Endothelial cell of umbilical vein (primary cell): ENCODE measurements around the gene NF2. TPM values are rescaled to one million over a fixed set of nuclear protein-coding genes. Genes with fewer than 3 reads are reported as not detected.
"Not testable (repeated sequence)": the region's sequence is repeated elsewhere in the genome, so short reads cannot be mapped to it uniquely, and the experiment has no call there.

Experiments used
- BruUV-seq: library from RNA; stranded (reverse); fragments of 400-500 nt; replicated peaks from 2 replicates; lab custom pipeline; 2021; lab: Mats Ljungman, UMichigan
- CTCF ChIA-PET: fragments of 300-600, 350-600 bp; sonication (Branson Sonifier 250); formaldehyde crosslinking; loops from one replicate; lab custom pipeline; 2021; ENCODE audit warnings: antibody characterized with exemption, inconsistent platforms; lab: Charles Lee
- POLR2A ChIA-PET: fragments of 300-600, 350-600 bp; sonication (Branson Sonifier 250); formaldehyde crosslinking; loops from one replicate; lab custom pipeline; 2021; ENCODE audit warnings: antibody characterized with exemption, inconsistent platforms; lab: Charles Lee
- DNase-seq: peaks from one replicate; pipeline ENCODE4 v3.0.0-alpha.2; 2011; ENCODE audit warnings: low read depth, low spot score
- FAIRE-seq: peaks from 2 replicates; lab custom pipeline; 2011; peaks lifted over from hg19 to GRCh38; lab: Jason Lieb, UNC
- H2AFZ ChIP-seq: 2 replicates; pipeline ENCODE4 v1.6.0; 2012; ENCODE audit warnings: low read depth, low read length, control low read depth, inconsistent platforms
- H3K27ac ChIP-seq: 2 replicates; pipeline ENCODE4 v1.5.1; 2011; ENCODE audit warnings: low read depth, mild to moderate bottlenecking, control low read depth, low read length, moderate library complexity; ENCODE audit not compliant: insufficient read depth
- H3K27me3 ChIP-seq, 2 experiments: 2 replicates each; pipeline versions ENCODE4 v1.6.0 to v1.6.1; 2011; ENCODE audit warnings: low read length in 2 of 2, mixed read lengths in 1 of 2; ENCODE audit not compliant: control insufficient read depth in 2 of 2, insufficient read depth in 2 of 2
- H3K36me3 ChIP-seq, 2 experiments: 2 replicates in 1 of 2; 3 replicates in 1 of 2; pipeline ENCODE4 v1.5.1; 2011; ENCODE audit warnings: low read length in 2 of 2, mild to moderate bottlenecking in 1 of 2, moderate library complexity in 1 of 2; ENCODE audit not compliant: control insufficient read depth in 2 of 2, insufficient read depth in 2 of 2; ENCODE audit errors: extremely low read depth in 1 of 2
- H3K4me1 ChIP-seq: 3 replicates; pipeline ENCODE4 v1.5.1; 2011; ENCODE audit warnings: mild to moderate bottlenecking, low read length; ENCODE audit not compliant: control insufficient read depth, insufficient read depth; ENCODE audit errors: extremely low read depth
- H3K4me2 ChIP-seq: 2 replicates; pipeline ENCODE4 v1.6.1; 2011; ENCODE audit warnings: low read length, control low read depth, mixed read lengths; ENCODE audit not compliant: insufficient read depth
- H3K4me3 ChIP-seq, 3 experiments: fragments of 200-600 bp in 1 of 3; sonication (generic), shearing (Covaris generic) in 1 of 3; replicated peaks in 1 of 3; 2 replicates each; pipeline ENCODE4 v1.5.1; 2011 to 2016; ENCODE audit warnings: control low read depth in 3 of 3, low read length in 3 of 3, mild to moderate bottlenecking in 2 of 3, inconsistent platforms in 1 of 3, low read depth in 1 of 3, moderate library complexity in 1 of 3; ENCODE audit not compliant: insufficient read depth in 1 of 3
- H3K79me2 ChIP-seq: 2 replicates; pipeline ENCODE4 v1.6.0; 2012; ENCODE audit warnings: low read length, inconsistent platforms; ENCODE audit not compliant: control insufficient read depth, insufficient read depth
- H3K9ac ChIP-seq: replicated peaks from 2 replicates; pipeline ENCODE3; 2011; ENCODE audit warnings: low read length, control low read depth; ENCODE audit not compliant: insufficient read depth; ENCODE audit errors: extremely low read depth
- H3K9me1 ChIP-seq: replicated peaks from 3 replicates; pipeline ENCODE4 v1.6.0; 2011; ENCODE audit warnings: mild to moderate bottlenecking, low read length; ENCODE audit not compliant: control insufficient read depth, insufficient read depth; ENCODE audit errors: extremely low read depth
- H3K9me3 ChIP-seq: replicated peaks from 2 replicates; pipeline ENCODE4 v1.5.1; 2012; ENCODE audit warnings: low read length, inconsistent platforms; ENCODE audit not compliant: control insufficient read depth, insufficient read depth
- H4K20me1 ChIP-seq: replicated peaks from 2 replicates; pipeline ENCODE3; 2011; ENCODE audit warnings: mild to moderate bottlenecking, low read length; ENCODE audit not compliant: control insufficient read depth, insufficient read depth; ENCODE audit errors: extremely low read depth
- EZH2 ChIP-seq: IDR thresholded peaks from 2 replicates; pipeline ENCODE4 v1.6.1; 2012; ENCODE audit warnings: borderline replicate concordance, low read depth, mild to moderate bottlenecking, moderate library complexity, low read length, inconsistent platforms; ENCODE audit not compliant: severe bottlenecking
- FOS ChIP-seq: IDR thresholded peaks from 2 replicates; pipeline ENCODE4 v1.6.1; 2011; ENCODE audit warnings: mild to moderate bottlenecking, low read length, moderate library complexity, borderline replicate concordance; ENCODE audit not compliant: insufficient read depth
- GATA2 ChIP-seq: IDR thresholded peaks from 2 replicates; pipeline ENCODE4 v1.7.0; 2011; ENCODE audit warnings: low read depth, mild to moderate bottlenecking, moderate library complexity, mixed read lengths, low read length; ENCODE audit not compliant: insufficient read length, insufficient read depth
- JUN ChIP-seq: IDR thresholded peaks from 2 replicates; pipeline ENCODE4 v1.6.1; 2011; ENCODE audit warnings: borderline replicate concordance, low read depth; ENCODE audit not compliant: insufficient read length, insufficient read depth
- MYC ChIP-seq: IDR thresholded peaks from one replicate; pipeline ENCODE4 v1.6.1; 2011; ENCODE audit warnings: mild to moderate bottlenecking, low read depth, low read length
- POLR2A ChIP-seq: IDR thresholded peaks from 2 replicates; pipeline ENCODE4 v1.6.1; 2012; ENCODE audit warnings: low read depth, mild to moderate bottlenecking, control low read depth, low read length
- POLR2AphosphoS5 ChIP-seq: IDR thresholded peaks from 2 replicates; pipeline ENCODE4 v1.6.1; 2012; ENCODE audit warnings: low read depth, mild to moderate bottlenecking, control low read depth, low read length, moderate library complexity; ENCODE audit not compliant: insufficient read depth
- dilution Hi-C: fragments of 300-500 bp; cut with MboI; formaldehyde crosslinking; loops from one replicate; pipeline ENCODE4 v1.15.0; 2019; ENCODE audit warnings: low sequenced_read_pairs; ENCODE audit not compliant: extremely low pct_ligation_motif_present
- intact Hi-C: fragments of 100-400 bp; cut with micrococcal nuclease; formaldehyde crosslinking; loops from one replicate; pipeline ENCODE4 v1.10.0; 2022
- polyA plus RNA-seq, 4 experiments: library from polyadenylated mRNA; depleted of rRNA in 3 of 4; stranded (reverse) in 3 of 4; unstranded in 1 of 4; fragments of >200 nt; gene quantifications; 2 replicates each; pipeline versions ENCODE4 v1.2.1 to v1.2.3, GENCODE V29; 2011 to 2012; ENCODE audit warnings: missing spikeins in 1 of 4
- total RNA-seq: library from RNA; stranded (reverse); gene quantifications from 2 replicates; pipeline ENCODE4 v1.2.3, GENCODE V29; 2021
- TF ChIP-seq, protein P1 (sequence below), 2 donors: IDR thresholded peaks; 1 replicate in 1 of 2; 2 replicates in 1 of 2; pipeline ENCODE4 v1.5.1; 2011; ENCODE audit warnings: low read length in 2 of 2, mild to moderate bottlenecking in 2 of 2, moderate library complexity in 2 of 2, control low read depth in 1 of 2, inconsistent platforms in 1 of 2, low read depth in 1 of 2; ENCODE audit not compliant: insufficient read depth in 1 of 2; ENCODE audit errors: extremely low read depth in 1 of 2
- TF ChIP-seq, protein P2 (sequence below): IDR thresholded peaks from 2 replicates; pipeline ENCODE4 v1.6.1; 2011; ENCODE audit not compliant: insufficient read depth, insufficient read length

NF2 gene
- total and polyA plus RNA-seq, 2 donors (not counting 3 experiments of a cell fraction or from before 2014, with no cell fraction given) = 27.8 to 115 TPM

DNA sequence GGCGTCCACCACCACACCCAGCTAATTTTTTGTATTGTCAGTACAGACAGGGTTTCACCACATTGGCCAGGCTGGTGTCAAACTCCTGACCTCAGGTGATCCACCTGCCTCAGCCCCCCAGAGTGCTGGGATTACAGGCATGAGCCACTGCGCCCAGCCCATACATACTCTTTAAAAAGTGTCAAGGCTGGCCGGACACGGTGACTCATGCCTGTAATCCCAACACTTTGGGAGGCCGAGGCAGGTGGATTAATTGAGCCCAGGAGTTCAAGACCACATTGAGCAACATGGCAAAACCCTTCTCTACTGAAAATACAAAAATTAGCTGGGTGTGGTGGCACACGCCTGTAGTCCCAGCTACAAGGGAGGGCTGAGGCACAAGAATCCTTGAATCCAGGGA, 9.0 kb upstream of the NF2 start:
- dilution Hi-C loops, H3K9me3 ChIP-seq, H3K27ac ChIP-seq, intact Hi-C loops, H3K4me1 ChIP-seq, FAIRE-seq, H3K4me2 ChIP-seq, H4K20me1 ChIP-seq, DNase-seq, BruUV-seq, POLR2A ChIA-PET, H3K4me3 ChIP-seq, H2AFZ ChIP-seq, H3K27me3 ChIP-seq, H3K9me1 ChIP-seq, H3K79me2 ChIP-seq, H3K9ac ChIP-seq, H3K36me3 ChIP-seq: not testable (repeated sequence)
- CTCF ChIA-PET = interaction anchor here (0.7 to 1.6 kb wide), 4 partner anchors 11 to 228 kb away, joined by 3 to 4 read pairs (median 4); no protein-coding TSS in a partner anchor

DNA sequence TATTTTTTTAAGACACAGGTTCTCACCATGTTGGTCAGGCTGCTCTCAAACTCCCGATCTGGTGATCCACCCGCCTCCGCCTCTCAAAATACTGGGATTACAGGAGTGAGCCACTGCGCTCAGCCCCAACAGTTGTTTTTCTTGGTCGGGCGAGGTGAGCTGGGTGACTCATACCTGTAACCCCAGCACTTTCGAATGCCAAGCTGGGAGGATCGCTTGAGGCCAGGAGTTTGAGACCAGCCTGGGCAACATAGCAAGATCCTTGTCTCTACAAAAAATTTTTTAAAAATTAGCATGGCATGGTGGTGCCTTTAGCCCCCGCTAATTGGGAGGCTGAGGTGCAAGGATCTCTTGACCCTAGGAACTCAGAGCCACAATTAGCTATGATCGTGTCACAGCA, 7.0 kb upstream of the NF2 start:
- Histone ChIP-seq H3K4me3 (no peak overlapping the region), H3K9me3 (no peaks in the 10 kb centered on the region), H3K9ac (no peak overlapping the region), H3K36me3 (no peaks in the 10 kb centered on the region), H3K27me3 (no peaks in the 10 kb centered on the region), H3K4me1 (no peaks in the 10 kb centered on the region), H3K79me2 (no peaks in the 10 kb centered on the region), H2AFZ (no peak overlapping the region), H3K4me2 (no peak overlapping the region), H3K9me1 (no peaks in the 10 kb centered on the region), H3K27ac (no peak overlapping the region), H4K20me1 (no peaks in the 10 kb centered on the region)
- DNase-seq (no peak), FAIRE-seq (no peak)
- ChIA-PET POLR2A (no interaction called here), CTCF (interaction anchor here (1.3 to 2.6 kb wide), 2 partner anchors 29 to 492 kb away, joined by 5 to 11 read pairs; no protein-coding TSS in a partner anchor)
- intact Hi-C loops (no loop called here), dilution Hi-C loops (no loop called here)
- BruUV-seq = no TSS peak
- TF ChIP-seq POLR2A = no peak
- no peak for TF ChIP-seq MYC
- TF ChIP-seq FOS = no peak
- no peak for TF ChIP-seq GATA2
- no peak for TF ChIP-seq EZH2
- TF ChIP-seq JUN = no peak
- no peak for TF ChIP-seq POLR2AphosphoS5
- TF ChIP-seq, protein P1, sequence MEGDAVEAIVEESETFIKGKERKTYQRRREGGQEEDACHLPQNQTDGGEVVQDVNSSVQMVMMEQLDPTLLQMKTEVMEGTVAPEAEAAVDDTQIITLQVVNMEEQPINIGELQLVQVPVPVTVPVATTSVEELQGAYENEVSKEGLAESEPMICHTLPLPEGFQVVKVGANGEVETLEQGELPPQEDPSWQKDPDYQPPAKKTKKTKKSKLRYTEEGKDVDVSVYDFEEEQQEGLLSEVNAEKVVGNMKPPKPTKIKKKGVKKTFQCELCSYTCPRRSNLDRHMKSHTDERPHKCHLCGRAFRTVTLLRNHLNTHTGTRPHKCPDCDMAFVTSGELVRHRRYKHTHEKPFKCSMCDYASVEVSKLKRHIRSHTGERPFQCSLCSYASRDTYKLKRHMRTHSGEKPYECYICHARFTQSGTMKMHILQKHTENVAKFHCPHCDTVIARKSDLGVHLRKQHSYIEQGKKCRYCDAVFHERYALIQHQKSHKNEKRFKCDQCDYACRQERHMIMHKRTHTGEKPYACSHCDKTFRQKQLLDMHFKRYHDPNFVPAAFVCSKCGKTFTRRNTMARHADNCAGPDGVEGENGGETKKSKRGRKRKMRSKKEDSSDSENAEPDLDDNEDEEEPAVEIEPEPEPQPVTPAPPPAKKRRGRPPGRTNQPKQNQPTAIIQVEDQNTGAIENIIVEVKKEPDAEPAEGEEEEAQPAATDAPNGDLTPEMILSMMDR (IDR thresholded peaks at IDR 0.05; ENCODE audit: extremely low read depth in 1 of 2, insufficient read depth in 1 of 2, low read depth in 1 of 2, low read length in 2 of 2) = no peak
- TF ChIP-seq, protein P2, sequence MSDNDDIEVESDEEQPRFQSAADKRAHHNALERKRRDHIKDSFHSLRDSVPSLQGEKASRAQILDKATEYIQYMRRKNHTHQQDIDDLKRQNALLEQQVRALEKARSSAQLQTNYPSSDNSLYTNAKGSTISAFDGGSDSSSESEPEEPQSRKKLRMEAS = no peak
